ENCODE data around the gene LCE1B.

The LCE1B gene

GRCh38 chr1:152842556-152842955 is 30.8 kb downstream of the LCE1B start, which contains the start of gene LCE6A:
Gene LCE6A (plus strand): TSS chr1:152842856. CDS start chr1:152843521, 665 bp downstream.
- POLR2A ChIA-PET, result interaction anchor here (0.6 kb wide), 1 partner anchor 103 kb away, joined by 3 read pairs; no protein-coding TSS in a partner anchor
- CTCF ChIA-PET, result no interaction called here
- DNase-seq (ENCODE audit: low read depth, low spot score), result no peak
- no peak within 1 kb of the TSS for H3K4me3 ChIP-seq (ENCODE audit: low read depth, low read length)
- no peak for TF ChIP-seq CTCF (IDR thresholded peaks at IDR 0.05; ENCODE audit: insufficient read depth, low read length, missing control alignments)

GRCh38 chr1:152855661-152856060 is 43.9 kb downstream of the LCE1B start:
- POLR2A ChIA-PET, result no interaction called here
- no peak for DNase-seq (ENCODE audit: low read depth, low spot score)
- no peak overlapping the region for H3K4me3 ChIP-seq (ENCODE audit: low read depth, low read length)
- TF ChIP-seq CTCF (IDR thresholded peaks at IDR 0.05; ENCODE audit: insufficient read depth, low read length, missing control alignments), result no peak
- CTCF ChIA-PET, result interaction anchor here (10.2 kb wide), 1 partner anchor 15 kb away, joined by 71 read pairs; no protein-coding TSS in a partner anchor

GRCh38 chr1:152858062-152858461 is 46.3 kb downstream of the LCE1B start:
- TF ChIP-seq CTCF (IDR thresholded peaks at IDR 0.05; ENCODE audit: insufficient read depth, low read length, missing control alignments), result no peak
- H3K4me3 ChIP-seq (ENCODE audit: low read depth, low read length), result no peak overlapping the region
- POLR2A ChIA-PET, result no interaction called here
- DNase-seq (ENCODE audit: low read depth, low spot score), result no peak
- CTCF ChIA-PET, result interaction anchor here (10.2 kb wide), 1 partner anchor 13 kb away, joined by 71 read pairs; no protein-coding TSS in a partner anchor

GRCh38 chr1:152859696-152860095 is 47.9 kb downstream of the LCE1B start, which contains the start of gene LCE7A:
Gene LCE7A (plus strand): TSS chr1:152859996. CDS start chr1:152860698, 702 bp downstream.
- DNase-seq (ENCODE audit: low read depth, low spot score), result no peak
- TF ChIP-seq CTCF (IDR thresholded peaks at IDR 0.05; ENCODE audit: insufficient read depth, low read length, missing control alignments), result no peak
- ChIA-PET POLR2A (no interaction called here), CTCF (interaction anchor here (10.2 kb wide), 1 partner anchor 11 kb away, joined by 71 read pairs; no protein-coding TSS in a partner anchor)
- no peak within 1 kb of the TSS for H3K4me3 ChIP-seq (ENCODE audit: low read depth, low read length)

- no peak for TF ChIP-seq CTCF (IDR thresholded peaks at IDR 0.05; ENCODE audit: insufficient read depth, low read length, missing control alignments)
- DNase-seq (ENCODE audit: low read depth, low spot score), result no peak
- POLR2A ChIA-PET, result no interaction called here
- CTCF ChIA-PET, result interaction anchor here (10.2 kb wide), 1 partner anchor 11 kb away, joined by 71 read pairs; no protein-coding TSS in a partner anchor
- H3K4me3 ChIP-seq (ENCODE audit: low read depth, low read length), result no peak overlapping the region
Measured at GRCh38 chr1:152860129-152860528, 48.4 kb downstream of the LCE1B start.

- H3K4me3 ChIP-seq (ENCODE audit: low read depth, low read length), result no peak overlapping the region
- ChIA-PET CTCF (interaction anchor here (1.3 to 10.2 kb wide), 2 partner anchors 9 to 65 kb away, joined by 4 to 71 read pairs; no protein-coding TSS in a partner anchor), POLR2A (no interaction called here)
- no peak for DNase-seq (ENCODE audit: low read depth, low spot score)
- TF ChIP-seq CTCF (IDR thresholded peaks at IDR 0.05; ENCODE audit: insufficient read depth, low read length, missing control alignments), result no peak
Measured at GRCh38 chr1:152861374-152861773, 49.6 kb downstream of the LCE1B start.

Measured in AG04449 (cell line).